HepG2 (cell line): ENCODE results near the gene PPIG. TPM values are rescaled to one million over a fixed set of nuclear protein-coding genes. Genes with fewer than 3 reads are reported as not detected.

ENCODE experiments used
- ATAC-seq: fragments of 200-7000 bp; cut with Tn5 transposase; 3 replicates; pipeline ENCODE4 v1.9.1; 2020; ENCODE audit warnings: mild to moderate bottlenecking, moderate library complexity
- BruUV-seq: library from RNA; stranded (reverse); fragments of 400-500 nt; replicated peaks from 2 replicates; lab custom pipeline; 2021; lab: Mats Ljungman, UMichigan
- CTCF ChIA-PET: fragments of 300-600 bp; formaldehyde crosslinking; extraction: SDS; loops from one replicate; lab custom pipeline; 2021; ENCODE audit warnings: low total read pairs, inconsistent platforms, low intra/inter-chr PET ratio; lab: Yijun Ruan, JAX
- POLR2A ChIA-PET: fragments of 350-600 bp; sonication (Branson Sonifier 250); formaldehyde crosslinking; loops from one replicate; lab custom pipeline; 2020; ENCODE audit warnings: antibody characterized with exemption, inconsistent platforms; lab: Yijun Ruan, JAX
- DNase-seq: peaks from one replicate; pipeline ENCODE4 v3.0.0-alpha.2; 2015; ENCODE audit warnings: low spot score
- FAIRE-seq: peaks from 3 replicates; lab custom pipeline; 2011; peaks lifted over from hg19 to GRCh38; lab: Jason Lieb, UNC
- H2AFZ ChIP-seq: one replicate; pipeline ENCODE4 v1.6.1; 2011; ENCODE audit warnings: low read length, inconsistent platforms
- H3K27ac ChIP-seq: fragments of 300-600 bp; 3 replicates; pipeline ENCODE4 v1.8.0; 2011; ENCODE audit warnings: mixed run types, mild to moderate bottlenecking, mixed read lengths, low read length, inconsistent platforms; ENCODE audit not compliant: insufficient read depth; ENCODE audit errors: extremely low read length
- H3K27me3 ChIP-seq, 2 experiments: fragments of 200-600 bp in 1 of 2; 2 replicates in 1 of 2; 3 replicates in 1 of 2; pipeline versions ENCODE4 v1.6.0 to v1.8.0; 2011; ENCODE audit warnings: low read length in 2 of 2, mild to moderate bottlenecking in 2 of 2, moderate library complexity in 2 of 2, inconsistent platforms in 1 of 2; ENCODE audit not compliant: insufficient read depth in 2 of 2, control insufficient read depth in 1 of 2
- H3K36me3 ChIP-seq, 2 experiments: fragments of 200-600 bp in 1 of 2; replicated peaks in 1 of 2; 2 replicates in 1 of 2; 3 replicates in 1 of 2; pipeline versions ENCODE4 v1.5.1 to v1.8.0; 2011; ENCODE audit warnings: low read length in 2 of 2, inconsistent platforms in 1 of 2; ENCODE audit not compliant: insufficient read depth in 2 of 2, control insufficient read depth in 1 of 2
- H3K4me1 ChIP-seq: 2 replicates; pipeline ENCODE4 v1.5.1; 2012; ENCODE audit warnings: low read length, inconsistent platforms; ENCODE audit not compliant: insufficient read depth
- H3K4me2 ChIP-seq: 2 replicates; pipeline ENCODE4 v1.6.0; 2011; ENCODE audit warnings: low read depth, low read length, inconsistent platforms
- H3K4me3 ChIP-seq, 3 experiments: fragments of 200-600 bp in 1 of 3; sonication (generic), shearing (Covaris generic) in 1 of 3; replicated peaks in 1 of 3; 2 replicates each; pipeline ENCODE4 v1.5.1; 2011 to 2016; ENCODE audit warnings: low read length in 3 of 3, inconsistent platforms in 2 of 3, low read depth in 2 of 3, mild to moderate bottlenecking in 2 of 3, control low read depth in 1 of 3, mixed read lengths in 1 of 3; ENCODE audit not compliant: insufficient read depth in 1 of 3
- H3K79me2 ChIP-seq: one replicate; pipeline ENCODE4 v1.6.1; 2011; ENCODE audit warnings: low read length, inconsistent platforms; ENCODE audit not compliant: insufficient read depth
- H3K9ac ChIP-seq: 2 replicates; pipeline ENCODE4 v1.6.0; 2011; ENCODE audit warnings: mild to moderate bottlenecking, low read depth, low read length, inconsistent platforms; ENCODE audit not compliant: insufficient read depth
- H3K9me3 ChIP-seq: 2 replicates; pipeline ENCODE4 v1.5.1; 2012; ENCODE audit warnings: mild to moderate bottlenecking, low read length
- H4K20me1 ChIP-seq: 2 replicates; pipeline ENCODE4 v1.6.0; 2011; ENCODE audit warnings: inconsistent platforms, mild to moderate bottlenecking, low read length, moderate library complexity; ENCODE audit not compliant: insufficient read depth
- ARID2 ChIP-seq: sonication (generic); formaldehyde crosslinking; IDR thresholded peaks from 2 replicates; pipeline ENCODE4 v1.8.1; 2022; ENCODE audit warnings: mild to moderate bottlenecking, missing genetic modification reagents, borderline replicate concordance
- FIP1L1 ChIP-seq: fragments of 200-400 bp; formaldehyde crosslinking; IDR thresholded peaks from 2 replicates; pipeline ENCODE4 v1.6.1; 2018; ENCODE audit warnings: low read depth, mild to moderate bottlenecking, low read length, moderate library complexity, borderline replicate concordance; ENCODE audit not compliant: insufficient read depth
- FOSL1 ChIP-seq: sonication (generic); formaldehyde crosslinking; IDR thresholded peaks from 2 replicates; pipeline ENCODE4 v1.9.0; 2021; ENCODE audit warnings: missing genetic modification reagents, borderline replicate concordance
- JDP2 ChIP-seq: sonication (generic); formaldehyde crosslinking; IDR thresholded peaks from 2 replicates; pipeline ENCODE4 v1.8.1; 2022; ENCODE audit warnings: missing genetic modification reagents, borderline replicate concordance
- KDM2A ChIP-seq: sonication (generic); formaldehyde crosslinking; IDR thresholded peaks from 2 replicates; pipeline ENCODE4 v1.4.0; 2020; ENCODE audit warnings: low read depth, missing genetic modification reagents, borderline replicate concordance
- KLF12 ChIP-seq: sonication (generic); formaldehyde crosslinking; IDR thresholded peaks from 2 replicates; pipeline ENCODE4 v1.4.0; 2020; ENCODE audit warnings: missing genetic modification reagents, borderline replicate concordance
- MXD1 ChIP-seq: sonication (generic); formaldehyde crosslinking; IDR thresholded peaks from 2 replicates; pipeline ENCODE4 v1.4.0; 2020; ENCODE audit warnings: mild to moderate bottlenecking, missing genetic modification reagents
- NFAT5 ChIP-seq: sonication (generic); formaldehyde crosslinking; IDR thresholded peaks from 2 replicates; pipeline ENCODE4 v1.4.0; 2020; ENCODE audit warnings: missing genetic modification reagents
- RCOR2 ChIP-seq: IDR thresholded peaks from 2 replicates; pipeline ENCODE4 v1.6.1; 2016; ENCODE audit warnings: missing biosample characterization, missing genetic modification reagents
- SRF ChIP-seq: IDR thresholded peaks from 2 replicates; pipeline ENCODE4 v1.6.1; 2011; ENCODE audit warnings: mild to moderate bottlenecking, low read depth, low read length, moderate library complexity
- ZFP1 ChIP-seq: IDR thresholded peaks from 2 replicates; pipeline ENCODE4 v1.6.1; 2016
- ZMYM4 ChIP-seq: sonication (generic); formaldehyde crosslinking; IDR thresholded peaks from 2 replicates; pipeline ENCODE4 v1.8.1; 2023; ENCODE audit warnings: mild to moderate bottlenecking, missing genetic modification reagents
- ZNF33B ChIP-seq: sonication (generic); formaldehyde crosslinking; IDR thresholded peaks from 2 replicates; pipeline ENCODE4 v1.5.1; 2020; ENCODE audit warnings: mild to moderate bottlenecking, missing genetic modification reagents
- ZNF563 ChIP-seq: sonication (generic); formaldehyde crosslinking; IDR thresholded peaks from 2 replicates; pipeline ENCODE4 v1.8.0; 2022; ENCODE audit warnings: mild to moderate bottlenecking, moderate library complexity, missing genetic modification reagents
- ZNF691 ChIP-seq: sonication (generic); formaldehyde crosslinking; IDR thresholded peaks from 2 replicates; pipeline ENCODE4 v1.4.0; 2020; ENCODE audit warnings: missing genetic modification reagents, low read depth, mild to moderate bottlenecking, borderline replicate concordance
- ZNF841 ChIP-seq: sonication (generic); formaldehyde crosslinking; IDR thresholded peaks from 2 replicates; pipeline ENCODE4 v1.8.1; 2023; ENCODE audit warnings: missing genetic modification reagents, borderline replicate concordance
- WGBS: methylation state at CpG from one replicate; pipeline ENCODE4 v1.1.6; 2017; ENCODE audit warnings: low lambda C conversion rate; 5-methylcytosine and 5-hydroxymethylcytosine counted together
- in situ Hi-C: cut with HindIII; loops from 2 replicates; pipeline ENCODE4 v1.10.0; 2017; ENCODE audit warnings: low pct_unique_long_range_greater_than_20kb; ENCODE audit not compliant: extremely low pct_ligation_motif_present
- intact Hi-C: fragments of 100-400 bp; cut with micrococcal nuclease; formaldehyde crosslinking; loops from one replicate; pipeline ENCODE4 v1.10.0; 2022; ENCODE audit not compliant: unreplicated experiment
- polyA plus RNA-seq, 8 experiments: library from polyadenylated mRNA; depleted of rRNA in 3 of 8; stranded (reverse) in 7 of 8; unstranded in 1 of 8; fragments of >200 nt; fragmentation: Illumina TruSeq in 4 of 8; extraction: Trizol in 4 of 8; gene quantifications; 2 replicates each; pipeline versions ENCODE4 v1.2.1 to v1.2.3, GENCODE V29; 2011 to 2016; ENCODE audit warnings: low read depth in 4 of 8, missing spikeins in 1 of 8, mixed read lengths in 1 of 8; ENCODE audit not compliant: insufficient read depth in 1 of 8
- total RNA-seq, 5 experiments: library from RNA; depleted of rRNA; stranded (reverse); fragments of >200 nt; fragmentation: Illumina TruSeq; extraction: Trizol; gene quantifications; 2 replicates each; pipeline ENCODE4 v1.2.3, GENCODE V29; 2016; ENCODE audit warnings: low read depth in 1 of 5

PPIG gene
- total and polyA plus RNA-seq, 2 of the 13 experiments (the other 11 are each of a cell fraction or from before 2014, with no cell fraction given): 31.3 to 81.0 TPM

- BruUV-seq: no TSS peak
- no peak overlapping the region for H3K9ac ChIP-seq
- WGBS: 97% methylated on average over 2 of the region's 2 CpGs
- peaks cover 15% of the 10 kb centered on the region for H3K79me2 ChIP-seq
- H4K20me1 ChIP-seq: no peaks in the 10 kb centered on the region
- H3K4me2 ChIP-seq: no peak overlapping the region
- POLR2A ChIA-PET: no interaction called here
- ATAC-seq (no peak), DNase-seq (no peak), FAIRE-seq (no peak)
- H3K36me3 ChIP-seq: peaks cover 14 to 64% of the 10 kb centered on the region in 2 experiments
- H3K4me1 ChIP-seq: no peaks in the 10 kb centered on the region
- intact Hi-C loops (no loop called here), in situ Hi-C loops (no loop called here)
- no peaks in the 10 kb centered on the region for H3K27me3 ChIP-seq
- CTCF ChIA-PET: no interaction called here
- H3K27ac ChIP-seq: no peak overlapping the region
- H3K9me3 ChIP-seq: no peaks in the 10 kb centered on the region
- H3K4me3 ChIP-seq: no peak overlapping the region
- H2AFZ ChIP-seq: no peak overlapping the region
- TF ChIP-seq RCOR2 (CRISPR knock-in tag): no peak
- no peak for TF ChIP-seq KLF12 (CRISPR knock-in tag)
- TF ChIP-seq KDM2A (CRISPR knock-in tag): no peak
- TF ChIP-seq ZFP1 (CRISPR knock-in tag): no peak
- TF ChIP-seq ARID2 (CRISPR knock-in tag): no peak
- TF ChIP-seq MXD1 (CRISPR knock-in tag): no peak
- TF ChIP-seq NFAT5 (CRISPR knock-in tag): no peak
- no peak for TF ChIP-seq SRF
- no peak for TF ChIP-seq FIP1L1
- TF ChIP-seq ZMYM4: no peak
- no peak for TF ChIP-seq ZNF563 (CRISPR knock-in tag)
- no peak for TF ChIP-seq FOSL1 (CRISPR knock-in tag)
- no peak for TF ChIP-seq JDP2 (CRISPR knock-in tag)
- no peak for TF ChIP-seq ZNF33B
- TF ChIP-seq ZNF841 (CRISPR knock-in tag): no peak
- TF ChIP-seq ZNF691 (CRISPR knock-in tag): no peak
Measured at GRCh38 chr2:169613876-169614275, 29.7 kb downstream of the PPIG start.
